ENCODE results near the gene UBALD1.

DNA sequence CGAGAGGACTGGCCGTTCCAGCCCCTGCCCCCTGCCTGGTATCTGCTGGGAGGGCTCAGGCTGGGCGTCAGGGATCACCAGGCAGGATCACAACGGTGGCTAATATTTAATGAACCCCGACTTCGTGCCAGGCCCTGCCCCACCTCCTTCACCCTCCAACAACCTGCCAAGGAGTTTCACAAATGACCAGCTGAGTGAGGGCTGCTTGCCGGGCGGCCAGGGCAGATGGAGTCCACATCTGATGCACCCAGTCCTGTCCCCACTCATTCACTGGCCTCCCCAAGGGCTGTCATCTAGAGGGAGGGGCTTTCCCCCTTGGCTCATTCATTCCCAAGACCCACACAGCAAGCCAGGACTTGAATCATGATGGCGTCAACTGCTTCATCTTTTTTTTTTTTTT, 17.5 kb downstream of the UBALD1 start:
- TF ChIP-seq, protein P1, sequence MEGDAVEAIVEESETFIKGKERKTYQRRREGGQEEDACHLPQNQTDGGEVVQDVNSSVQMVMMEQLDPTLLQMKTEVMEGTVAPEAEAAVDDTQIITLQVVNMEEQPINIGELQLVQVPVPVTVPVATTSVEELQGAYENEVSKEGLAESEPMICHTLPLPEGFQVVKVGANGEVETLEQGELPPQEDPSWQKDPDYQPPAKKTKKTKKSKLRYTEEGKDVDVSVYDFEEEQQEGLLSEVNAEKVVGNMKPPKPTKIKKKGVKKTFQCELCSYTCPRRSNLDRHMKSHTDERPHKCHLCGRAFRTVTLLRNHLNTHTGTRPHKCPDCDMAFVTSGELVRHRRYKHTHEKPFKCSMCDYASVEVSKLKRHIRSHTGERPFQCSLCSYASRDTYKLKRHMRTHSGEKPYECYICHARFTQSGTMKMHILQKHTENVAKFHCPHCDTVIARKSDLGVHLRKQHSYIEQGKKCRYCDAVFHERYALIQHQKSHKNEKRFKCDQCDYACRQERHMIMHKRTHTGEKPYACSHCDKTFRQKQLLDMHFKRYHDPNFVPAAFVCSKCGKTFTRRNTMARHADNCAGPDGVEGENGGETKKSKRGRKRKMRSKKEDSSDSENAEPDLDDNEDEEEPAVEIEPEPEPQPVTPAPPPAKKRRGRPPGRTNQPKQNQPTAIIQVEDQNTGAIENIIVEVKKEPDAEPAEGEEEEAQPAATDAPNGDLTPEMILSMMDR (IDR thresholded peaks at IDR 0.05) = no peak
- no peak for TF ChIP-seq POLR2AphosphoS5 (IDR thresholded peaks at IDR 0.05; ENCODE audit: low read depth, low read length)
- TF ChIP-seq, protein P2, sequence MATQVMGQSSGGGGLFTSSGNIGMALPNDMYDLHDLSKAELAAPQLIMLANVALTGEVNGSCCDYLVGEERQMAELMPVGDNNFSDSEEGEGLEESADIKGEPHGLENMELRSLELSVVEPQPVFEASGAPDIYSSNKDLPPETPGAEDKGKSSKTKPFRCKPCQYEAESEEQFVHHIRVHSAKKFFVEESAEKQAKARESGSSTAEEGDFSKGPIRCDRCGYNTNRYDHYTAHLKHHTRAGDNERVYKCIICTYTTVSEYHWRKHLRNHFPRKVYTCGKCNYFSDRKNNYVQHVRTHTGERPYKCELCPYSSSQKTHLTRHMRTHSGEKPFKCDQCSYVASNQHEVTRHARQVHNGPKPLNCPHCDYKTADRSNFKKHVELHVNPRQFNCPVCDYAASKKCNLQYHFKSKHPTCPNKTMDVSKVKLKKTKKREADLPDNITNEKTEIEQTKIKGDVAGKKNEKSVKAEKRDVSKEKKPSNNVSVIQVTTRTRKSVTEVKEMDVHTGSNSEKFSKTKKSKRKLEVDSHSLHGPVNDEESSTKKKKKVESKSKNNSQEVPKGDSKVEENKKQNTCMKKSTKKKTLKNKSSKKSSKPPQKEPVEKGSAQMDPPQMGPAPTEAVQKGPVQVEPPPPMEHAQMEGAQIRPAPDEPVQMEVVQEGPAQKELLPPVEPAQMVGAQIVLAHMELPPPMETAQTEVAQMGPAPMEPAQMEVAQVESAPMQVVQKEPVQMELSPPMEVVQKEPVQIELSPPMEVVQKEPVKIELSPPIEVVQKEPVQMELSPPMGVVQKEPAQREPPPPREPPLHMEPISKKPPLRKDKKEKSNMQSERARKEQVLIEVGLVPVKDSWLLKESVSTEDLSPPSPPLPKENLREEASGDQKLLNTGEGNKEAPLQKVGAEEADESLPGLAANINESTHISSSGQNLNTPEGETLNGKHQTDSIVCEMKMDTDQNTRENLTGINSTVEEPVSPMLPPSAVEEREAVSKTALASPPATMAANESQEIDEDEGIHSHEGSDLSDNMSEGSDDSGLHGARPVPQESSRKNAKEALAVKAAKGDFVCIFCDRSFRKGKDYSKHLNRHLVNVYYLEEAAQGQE (IDR thresholded peaks at IDR 0.05; ENCODE audit: insufficient read depth in 1 of 2, low read depth in 2 of 2, low read length in 1 of 2) = no peak

Measured in Panc1 (cell line).